GM21381 (cell line): Measurements from ENCODE around the gene SCUBE1.
"Not testable (repeated sequence)": the region's sequence is repeated elsewhere in the genome, so short reads cannot be mapped to it uniquely, and the experiment has no call there.

Source experiments
- ATAC-seq: cut with Tn5 transposase; IDR thresholded peaks from one replicate; pipeline ENCODE4 v1.9.1; 2021; ENCODE audit warnings: mild to moderate bottlenecking, moderate library complexity; ENCODE audit not compliant: unreplicated experiment

SCUBE1 gene

GRCh38 chr22:43281394-43281793, 61.8 kb downstream of the SCUBE1 start:
- no peak for ATAC-seq

- ATAC-seq: not testable (repeated sequence)
These were observed 62.7 kb downstream of the SCUBE1 start for GRCh38 chr22:43280523-43280886.

GRCh38 chr22:43279867-43280522, 63.2 kb downstream of the SCUBE1 start:
- no peak for ATAC-seq

GRCh38 chr22:43277987-43278601, 65.1 kb downstream of the SCUBE1 start:
- ATAC-seq: no peak

GRCh38 chr22:43277091-43277490, 66.1 kb downstream of the SCUBE1 start:
- no peak for ATAC-seq

GRCh38 chr22:43276321-43276720, 66.9 kb downstream of the SCUBE1 start:
- ATAC-seq: no peak

- ATAC-seq: no peak
These were observed 67.4 kb downstream of the SCUBE1 start for GRCh38 chr22:43275545-43276317.

GRCh38 chr22:43274595-43275240, 68.5 kb downstream of the SCUBE1 start:
- no peak for ATAC-seq

GRCh38 chr22:43273902-43274484, 69.2 kb downstream of the SCUBE1 start:
- no peak for ATAC-seq

- ATAC-seq: no peak
These were observed 70.3 kb downstream of the SCUBE1 start for GRCh38 chr22:43272869-43273318.

- no peak for ATAC-seq
These were observed 70.9 kb downstream of the SCUBE1 start for GRCh38 chr22:43272301-43272700.

GRCh38 chr22:43270949-43271348, 72.2 kb downstream of the SCUBE1 start:
- no peak for ATAC-seq

- ATAC-seq: no peak
These were observed 72.8 kb downstream of the SCUBE1 start for GRCh38 chr22:43270314-43270908.

- ATAC-seq: no peak
These were observed 73.5 kb downstream of the SCUBE1 start for GRCh38 chr22:43269646-43270045.

- ATAC-seq: no peak
These were observed 73.9 kb downstream of the SCUBE1 start for GRCh38 chr22:43269246-43269645.

- ATAC-seq: no peak
These were observed 75.1 kb downstream of the SCUBE1 start for GRCh38 chr22:43267981-43268660.

- ATAC-seq: no peak
These were observed 75.7 kb downstream of the SCUBE1 start for GRCh38 chr22:43267332-43267980.

GRCh38 chr22:43266076-43266475, 77.1 kb downstream of the SCUBE1 start:
- ATAC-seq: no peak

GRCh38 chr22:43263645-43264514, 79.3 kb downstream of the SCUBE1 start:
- ATAC-seq: peak; percentile 58
